Kidney (tissue), 14 donors: ENCODE results near the gene DLAT. TPM values are rescaled to one million over a fixed set of nuclear protein-coding genes. Genes with fewer than 3 reads are reported as not detected.
"Not testable (repeated sequence)": the region's sequence is repeated elsewhere in the genome, so short reads cannot be mapped to it uniquely, and the experiment has no call there.

Experiments
- DNase-seq, 5 donors: peaks; one replicate each; pipeline ENCODE4 v3.0.0-alpha.2; 2013 to 2020
- FAIRE-seq: peaks from 2 replicates; lab custom pipeline; 2012; peaks lifted over from hg19 to GRCh38; lab: Jason Lieb, UNC
- H3K27ac ChIP-seq, 2 donors: one replicate each; pipeline ENCODE4 v1.7.0; 2013; ENCODE audit warnings: low read depth in 2 of 2, low read length in 2 of 2, inconsistent platforms in 1 of 2
- H3K27me3 ChIP-seq: one replicate; pipeline ENCODE4 v1.7.1; 2013; ENCODE audit warnings: low read length, inconsistent platforms; ENCODE audit not compliant: control insufficient read depth, insufficient read depth
- H3K36me3 ChIP-seq, 3 donors: one replicate each; pipeline versions ENCODE4 v1.7.0 to v1.7.1; 2013; ENCODE audit warnings: low read length in 3 of 3, control low read depth in 1 of 3, inconsistent platforms in 1 of 3; ENCODE audit not compliant: insufficient read depth in 3 of 3, control insufficient read depth in 2 of 3
- H3K4me1 ChIP-seq, 3 donors: one replicate each; pipeline versions ENCODE4 v1.7.0 to v1.7.1; 2013; ENCODE audit warnings: low read length in 3 of 3, inconsistent platforms in 1 of 3, low read depth in 1 of 3; ENCODE audit not compliant: control insufficient read depth in 2 of 3, insufficient read depth in 2 of 3
- H3K4me3 ChIP-seq, 3 donors: one replicate each; pipeline versions ENCODE4 v1.7.0 to v1.8.1; 2013; ENCODE audit warnings: low read length in 3 of 3, control low read depth in 1 of 3, inconsistent platforms in 1 of 3
- H3K9ac ChIP-seq, 3 donors: one replicate each; pipeline versions ENCODE4 v1.7.0 to v1.7.1; 2013; ENCODE audit warnings: low read length in 3 of 3, control low read depth in 1 of 3, inconsistent platforms in 1 of 3
- H3K9me3 ChIP-seq, 3 donors: one replicate each; pipeline versions ENCODE4 v1.7.0 to v1.7.1; 2013; ENCODE audit warnings: low read length in 3 of 3, control low read depth in 1 of 3, inconsistent platforms in 1 of 3; ENCODE audit not compliant: control insufficient read depth in 2 of 3, insufficient read depth in 1 of 3
- CTCF ChIP-seq: IDR thresholded peaks from 3 replicates; pipeline ENCODE4 v1.5.1; 2012; ENCODE audit warnings: mild to moderate bottlenecking, moderate library complexity, borderline replicate concordance; ENCODE audit not compliant: insufficient read depth; ENCODE audit errors: extremely low read depth
- intact Hi-C: fragments of 100-400 bp; cut with DNase I; formaldehyde crosslinking; loops from one replicate; pipeline ENCODE4 v1.11.1; 2022
- polyA plus RNA-seq: library from polyadenylated mRNA; stranded (reverse); fragments of 350-450 nt; fragmentation: Illumina TruSeq; extraction: RNeasy Lipid Tissue Mini Kit (QIAGEN cat#74804); gene quantifications from one replicate; pipeline ENCODE4 v1.2.3, GENCODE V29; 2014; ENCODE audit warnings: low read depth, low replicate concordance; ENCODE audit not compliant: insufficient read depth
- total RNA-seq: library from RNA; stranded (reverse); fragmentation: NEBNext Ultra II Directional; extraction: Animal tissue kit (Norgen Biotek cat#: 25700); gene quantifications from one replicate; pipeline ENCODE4 v1.2.1, GENCODE V29; 2021
- donor health status: control.
- donor health status: control.
- donor health status: control.
- donor health status: control.
- donor health status: control.
- donor health status: DM: yes; HTN: yes; CAD: no.
- donor health status: Normal renal cell carcinoma (clear cell type).

DLAT gene
- total and polyA plus RNA-seq, 2 donors from 2014 or later: 27.5 to 33.1 TPM

- Histone ChIP-seq H3K4me1 (peaks cover 0 to 5% (median 0%) of the 10 kb centered on the region in 3 donors), H3K9ac (peak overlapping the region; percentile 61 to 96 (median 93)), H3K9me3 (no peaks in the 10 kb centered on the region), H3K27me3 (no peaks in the 10 kb centered on the region), H3K4me3 (peak overlapping the region; percentile 77 to 97 (median 96)), H3K27ac (peak overlapping the region; percentile 95 to 97), H3K36me3 (peaks cover 0 to 26% (median 8%) of the 10 kb centered on the region in 3 donors)
- intact Hi-C loops: no loop called here
- FAIRE-seq: no peak
- TF ChIP-seq CTCF: no peak
- DNase-seq: peak in 1 of 5 donors; percentile 27
Observed at GRCh38 chr11:112024178-112024772, 933 bp upstream of the DLAT start.

- peaks cover 0 to 5% (median 0%) of the 10 kb centered on the region in 3 donors for H3K4me1 ChIP-seq
- peak overlapping the region; percentile 61 to 96 (median 93) for H3K9ac ChIP-seq
- TF ChIP-seq CTCF: no peak
- peak in 1 of 5 donors; percentile 31 for DNase-seq
- peaks cover 0 to 26% (median 15%) of the 10 kb centered on the region in 3 donors for H3K36me3 ChIP-seq
- H3K9me3 ChIP-seq: no peaks in the 10 kb centered on the region
- intact Hi-C loops: no loop called here
- FAIRE-seq: no peak
- H3K27ac ChIP-seq: peak overlapping the region; percentile 95 to 97
- H3K4me3 ChIP-seq: peak overlapping the region; percentile 77 to 97 (median 96)
- H3K27me3 ChIP-seq: no peaks in the 10 kb centered on the region
Observed at GRCh38 chr11:112025707-112026106, 499 bp downstream of the DLAT start.

DNA sequence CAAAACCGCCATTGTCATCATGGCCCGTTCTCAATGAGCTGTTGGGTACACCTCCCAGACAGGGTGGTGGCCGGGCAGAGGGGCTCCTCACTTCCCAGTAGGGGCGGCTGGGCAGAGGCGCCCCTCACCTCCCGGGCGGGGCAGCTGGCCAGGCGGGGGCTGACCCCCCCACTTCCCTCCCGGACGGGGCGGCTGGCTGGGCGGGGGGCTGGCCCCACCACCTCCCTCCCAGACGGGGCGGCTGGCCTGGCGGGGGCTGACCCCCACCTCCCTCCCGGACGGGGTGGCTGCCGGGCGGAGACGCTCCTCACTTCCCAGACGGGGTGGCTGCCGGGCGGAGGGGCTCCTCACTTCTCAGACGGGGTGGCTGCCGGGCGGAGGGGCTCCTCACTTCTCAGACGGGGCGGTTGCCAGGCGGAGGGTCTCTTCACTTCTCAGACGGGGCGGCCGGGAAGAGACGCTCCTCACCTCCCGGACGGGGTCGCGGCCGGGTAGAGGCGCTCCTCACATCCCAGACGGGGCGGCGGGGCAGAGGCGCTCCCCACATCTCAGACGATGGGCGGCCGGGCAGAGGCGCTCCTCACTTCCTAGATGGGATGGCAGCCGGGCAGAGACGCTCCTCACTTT is 1.7 kb downstream of the DLAT start:
- intact Hi-C loops, H3K27ac ChIP-seq, H3K4me3 ChIP-seq, FAIRE-seq, H3K4me1 ChIP-seq, H3K9me3 ChIP-seq, H3K9ac ChIP-seq, H3K27me3 ChIP-seq: not testable (repeated sequence)
- DNase-seq: peak in 1 of 5 donors; percentile 63
- peaks cover 0 to 20% (median 15%) of the 10 kb centered on the region in 3 donors for H3K36me3 ChIP-seq

GRCh38 chr11:112029460-112029859 is 4.3 kb downstream of the DLAT start:
- H3K27me3 ChIP-seq: no peaks in the 10 kb centered on the region
- H3K9me3 ChIP-seq: no peaks in the 10 kb centered on the region
- intact Hi-C loops: no loop called here
- H3K4me1 ChIP-seq: peaks cover 0 to 5% (median 0%) of the 10 kb centered on the region in 3 donors
- H3K4me3 ChIP-seq: no peak overlapping the region
- no peak for TF ChIP-seq CTCF
- no peak for DNase-seq
- H3K27ac ChIP-seq: no peak overlapping the region
- H3K36me3 ChIP-seq: peaks cover 0 to 24% (median 19%) of the 10 kb centered on the region in 3 donors
- no peak overlapping the region for H3K9ac ChIP-seq
- FAIRE-seq: no peak
